OCI-LY7 (cell line): ENCODE results near the gene EIPR1.

Source experiments
- EZH2phosphoT487 ChIP-seq: fragments of 200-600 bp; sonication (generic); IDR thresholded peaks from 2 replicates; pipeline ENCODE4 v1.6.1; 2018; ENCODE audit warnings: low read depth, borderline replicate concordance, mild to moderate bottlenecking, mixed run types, antibody characterized with exemption, low read length, moderate library complexity, mixed read lengths
- TF ChIP-seq, protein P1 (sequence below): fragments of 200-600 bp; sonication (generic); conservative IDR thresholded peaks from 2 replicates; pipeline ENCODE4 v1.5.1; 2014; ENCODE audit warnings: mild to moderate bottlenecking, antibody characterized with exemption, low read length, moderate library complexity, mixed read lengths

GRCh38 chr2:3409627-3410170 lies 32.1 kb upstream of the EIPR1 start:
- TF ChIP-seq, protein P1, sequence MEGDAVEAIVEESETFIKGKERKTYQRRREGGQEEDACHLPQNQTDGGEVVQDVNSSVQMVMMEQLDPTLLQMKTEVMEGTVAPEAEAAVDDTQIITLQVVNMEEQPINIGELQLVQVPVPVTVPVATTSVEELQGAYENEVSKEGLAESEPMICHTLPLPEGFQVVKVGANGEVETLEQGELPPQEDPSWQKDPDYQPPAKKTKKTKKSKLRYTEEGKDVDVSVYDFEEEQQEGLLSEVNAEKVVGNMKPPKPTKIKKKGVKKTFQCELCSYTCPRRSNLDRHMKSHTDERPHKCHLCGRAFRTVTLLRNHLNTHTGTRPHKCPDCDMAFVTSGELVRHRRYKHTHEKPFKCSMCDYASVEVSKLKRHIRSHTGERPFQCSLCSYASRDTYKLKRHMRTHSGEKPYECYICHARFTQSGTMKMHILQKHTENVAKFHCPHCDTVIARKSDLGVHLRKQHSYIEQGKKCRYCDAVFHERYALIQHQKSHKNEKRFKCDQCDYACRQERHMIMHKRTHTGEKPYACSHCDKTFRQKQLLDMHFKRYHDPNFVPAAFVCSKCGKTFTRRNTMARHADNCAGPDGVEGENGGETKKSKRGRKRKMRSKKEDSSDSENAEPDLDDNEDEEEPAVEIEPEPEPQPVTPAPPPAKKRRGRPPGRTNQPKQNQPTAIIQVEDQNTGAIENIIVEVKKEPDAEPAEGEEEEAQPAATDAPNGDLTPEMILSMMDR, result no peak
- no peak for TF ChIP-seq EZH2phosphoT487
